GM23338 (cell line): ENCODE results near the gene TDRD1.

Experiments
- CREB1 ChIP-seq: fragments of 250-450 bp; sonication (Bioruptor Pico); IDR thresholded peaks from 2 replicates; pipeline ENCODE4 v1.5.0; 2020; ENCODE audit warnings: low read depth, mild to moderate bottlenecking, moderate library complexity
- CTCF ChIP-seq, 2 experiments: fragments of 200-600 bp in 1 of 2; sonication (generic) in 1 of 2; conservative IDR thresholded peaks; 2 replicates each; pipeline versions ENCODE4 v1.5.1 to v1.6.1; 2016 to 2017; ENCODE audit warnings: antibody characterized with exemption in 2 of 2, low read depth in 2 of 2, mild to moderate bottlenecking in 2 of 2, moderate library complexity in 1 of 2
- ETS1 ChIP-seq: IDR thresholded peaks from 2 replicates; pipeline ENCODE4 v1.6.1; 2016; ENCODE audit warnings: antibody characterized with exemption
- EZH2 ChIP-seq: fragments of 200-600 bp; sonication (generic); IDR thresholded peaks from one replicate; pipeline ENCODE4 v1.8.0; 2017; ENCODE audit warnings: antibody characterized with exemption, mild to moderate bottlenecking, low read depth; ENCODE audit not compliant: unreplicated experiment
- EZH2phosphoT487 ChIP-seq: fragments of 200-600 bp; sonication (generic); IDR thresholded peaks from one replicate; pipeline ENCODE4 v1.8.1; 2018; ENCODE audit warnings: antibody characterized with exemption; ENCODE audit not compliant: unreplicated experiment
- JUNB ChIP-seq: IDR thresholded peaks from one replicate; pipeline ENCODE4 v1.6.1; 2016; ENCODE audit warnings: antibody characterized with exemption; ENCODE audit not compliant: unreplicated experiment
- NANOG ChIP-seq: IDR thresholded peaks from 2 replicates; pipeline ENCODE4 v1.6.1; 2016; ENCODE audit warnings: antibody characterized with exemption, borderline replicate concordance
- POLR2AphosphoS5 ChIP-seq: IDR thresholded peaks from 2 replicates; pipeline ENCODE4 v1.6.1; 2016; ENCODE audit warnings: antibody characterized with exemption, low read depth
- REST ChIP-seq: IDR thresholded peaks from one replicate; pipeline ENCODE4 v1.6.1; 2018; ENCODE audit warnings: antibody characterized with exemption; ENCODE audit not compliant: unreplicated experiment
- STAT1 ChIP-seq: IDR thresholded peaks from one replicate; pipeline ENCODE4 v1.6.1; 2016; ENCODE audit warnings: antibody characterized with exemption; ENCODE audit not compliant: unreplicated experiment
- ZNF114 ChIP-seq: fragments of 250-450 bp; sonication (Bioruptor Pico); IDR thresholded peaks from 2 replicates; pipeline ENCODE4 v1.5.0; 2020; ENCODE audit warnings: mild to moderate bottlenecking, moderate library complexity
- ZNF331 ChIP-seq: fragments of 250-450 bp; sonication (Bioruptor Pico); IDR thresholded peaks from 2 replicates; pipeline ENCODE4 v1.5.0; 2020; ENCODE audit warnings: low read depth, mild to moderate bottlenecking, moderate library complexity

- no peak for TF ChIP-seq EZH2
- no peak for TF ChIP-seq ZNF331 (CRISPR knock-in tag)
- no peak for TF ChIP-seq CTCF (conservative IDR thresholded peaks at IDR 0.05; ENCODE audit: low read depth in 2 of 2)
- no peak for TF ChIP-seq POLR2AphosphoS5
- no peak for TF ChIP-seq STAT1
- no peak for TF ChIP-seq EZH2phosphoT487
- no peak for TF ChIP-seq JUNB
- no peak for TF ChIP-seq CREB1
- no peak for TF ChIP-seq ETS1
- no peak for TF ChIP-seq NANOG
- no peak for TF ChIP-seq REST
- no peak for TF ChIP-seq ZNF114
Observed at GRCh38 chr10:114255227-114255626, 76.1 kb downstream of the TDRD1 start.
